K562 (cell line): ENCODE measurements around the gene WDR76.

Experiments used
- CTCF ChIP-seq, 3 experiments: IDR thresholded peaks in 2 of 3; conservative IDR thresholded peaks in 1 of 3; 2 replicates each; pipeline ENCODE4 v1.5.1; 2011 to 2012; ENCODE audit warnings: low read length in 3 of 3, mild to moderate bottlenecking in 3 of 3, control low read depth in 2 of 3, improper control_type of control experiment in 1 of 3, inconsistent platforms in 1 of 3, low read depth in 1 of 3, mixed read lengths in 1 of 3, moderate library complexity in 1 of 3; ENCODE audit not compliant: insufficient read depth in 2 of 3
- WHSC1 ChIP-seq: IDR thresholded peaks from one replicate; pipeline ENCODE4 v1.6.1; 2012; ENCODE audit warnings: low read length, control low read depth, inconsistent platforms
- ZBTB49 ChIP-seq: sonication (generic); formaldehyde crosslinking; IDR thresholded peaks from 2 replicates; pipeline ENCODE4 v1.8.0; 2022; ENCODE audit warnings: missing genetic modification reagents, mild to moderate bottlenecking, borderline replicate concordance
- ZNF239 ChIP-seq: fragments of 250-450 bp; sonication (Bioruptor Pico); IDR thresholded peaks from 2 replicates; pipeline ENCODE4 v1.4.0; 2020; ENCODE audit warnings: mild to moderate bottlenecking
- TF ChIP-seq, protein P1 (sequence below), 2 experiments: IDR thresholded peaks; 2 replicates each; pipeline ENCODE4 v1.6.1; 2012; ENCODE audit warnings: improper control_type of control experiment in 2 of 2, low read depth in 2 of 2, low read length in 2 of 2, borderline replicate concordance in 1 of 2

GRCh38 chr15:43868406-43868805, 41.6 kb downstream of the WDR76 start:
- no peak for TF ChIP-seq WHSC1
- TF ChIP-seq, protein P1, sequence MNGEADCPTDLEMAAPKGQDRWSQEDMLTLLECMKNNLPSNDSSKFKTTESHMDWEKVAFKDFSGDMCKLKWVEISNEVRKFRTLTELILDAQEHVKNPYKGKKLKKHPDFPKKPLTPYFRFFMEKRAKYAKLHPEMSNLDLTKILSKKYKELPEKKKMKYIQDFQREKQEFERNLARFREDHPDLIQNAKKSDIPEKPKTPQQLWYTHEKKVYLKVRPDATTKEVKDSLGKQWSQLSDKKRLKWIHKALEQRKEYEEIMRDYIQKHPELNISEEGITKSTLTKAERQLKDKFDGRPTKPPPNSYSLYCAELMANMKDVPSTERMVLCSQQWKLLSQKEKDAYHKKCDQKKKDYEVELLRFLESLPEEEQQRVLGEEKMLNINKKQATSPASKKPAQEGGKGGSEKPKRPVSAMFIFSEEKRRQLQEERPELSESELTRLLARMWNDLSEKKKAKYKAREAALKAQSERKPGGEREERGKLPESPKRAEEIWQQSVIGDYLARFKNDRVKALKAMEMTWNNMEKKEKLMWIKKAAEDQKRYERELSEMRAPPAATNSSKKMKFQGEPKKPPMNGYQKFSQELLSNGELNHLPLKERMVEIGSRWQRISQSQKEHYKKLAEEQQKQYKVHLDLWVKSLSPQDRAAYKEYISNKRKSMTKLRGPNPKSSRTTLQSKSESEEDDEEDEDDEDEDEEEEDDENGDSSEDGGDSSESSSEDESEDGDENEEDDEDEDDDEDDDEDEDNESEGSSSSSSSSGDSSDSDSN (IDR thresholded peaks at IDR 0.05; ENCODE audit: borderline replicate concordance in 1 of 2, low read depth in 2 of 2, low read length in 2 of 2): no peak
- TF ChIP-seq CTCF (IDR thresholded peaks at IDR 0.05 in 2 of 3, conservative IDR thresholded peaks at IDR 0.05 in 1 of 3; ENCODE audit: insufficient read depth in 2 of 3, low read depth in 1 of 3, low read length in 3 of 3): no peak
- no peak for TF ChIP-seq ZNF239
- TF ChIP-seq ZBTB49 (CRISPR knock-in tag): no peak
